ENCODE data around the gene ITCH.
"Not testable (repeated sequence)": the region's sequence is repeated elsewhere in the genome, so short reads cannot be mapped to it uniquely, and the experiment has no call there.

Gene ITCH

GRCh38 chr20:34343458-34344211 is 19.4 kb upstream of the ITCH start:
- Histone ChIP-seq H3K4me1 (no peaks in the 10 kb centered on the region), H3K36me3 (no peaks in the 10 kb centered on the region), H3K27me3 (no peaks in the 10 kb centered on the region), H3K9me3 (no peaks in the 10 kb centered on the region), H3K27ac (no peak overlapping the region), H3K4me3 (no peak overlapping the region)
- no peak for TF ChIP-seq CTCF (IDR thresholded peaks at IDR 0.05)
- intact Hi-C loops (cut with DNase I; ENCODE audit: low total_unique reads) = no loop called here
- no peak for DNase-seq

GRCh38 chr20:34344238-34344637 is 18.8 kb upstream of the ITCH start:
- no peak for TF ChIP-seq CTCF (IDR thresholded peaks at IDR 0.05)
- Histone ChIP-seq H3K9me3 (no peaks in the 10 kb centered on the region), H3K27me3 (no peaks in the 10 kb centered on the region), H3K4me1 (no peaks in the 10 kb centered on the region), H3K4me3 (no peak overlapping the region), H3K27ac (no peak overlapping the region), H3K36me3 (no peaks in the 10 kb centered on the region)
- no peak for DNase-seq
- intact Hi-C loops (cut with DNase I; ENCODE audit: low total_unique reads) = no loop called here

- intact Hi-C loops (cut with DNase I; ENCODE audit: low total_unique reads) = no loop called here
- no peak overlapping the region for H3K27ac ChIP-seq
- TF ChIP-seq CTCF (IDR thresholded peaks at IDR 0.05) = no peak
Measured at GRCh38 chr20:34345402-34345736, 17.7 kb upstream of the ITCH start.

GRCh38 chr20:34345839-34346532 is 17.1 kb upstream of the ITCH start:
- H3K27ac ChIP-seq; H3K4me3 ChIP-seq; H3K36me3 ChIP-seq; intact Hi-C loops (cut with DNase I; ENCODE audit: low total_unique reads); H3K9me3 ChIP-seq; H3K27me3 ChIP-seq; H3K4me1 ChIP-seq; DNase-seq: not testable (repeated sequence)

More at GRCh38 chr20:34345402-34345736, 17.7 kb upstream of the ITCH start:
- Histone ChIP-seq H3K27me3 (no peaks in the 10 kb centered on the region), H3K9me3 (no peaks in the 10 kb centered on the region), H3K4me1 (no peaks in the 10 kb centered on the region), H3K36me3 (no peaks in the 10 kb centered on the region), H3K4me3 (no peak overlapping the region)
- no peak for DNase-seq

GRCh38 chr20:34346533-34346865 is 16.6 kb upstream of the ITCH start:
- H3K36me3 ChIP-seq; H3K27me3 ChIP-seq; H3K9me3 ChIP-seq; DNase-seq; H3K4me3 ChIP-seq; H3K27ac ChIP-seq; H3K4me1 ChIP-seq; intact Hi-C loops (cut with DNase I; ENCODE audit: low total_unique reads): not testable (repeated sequence)

GRCh38 chr20:34347571-34347970 is 15.5 kb upstream of the ITCH start:
- intact Hi-C loops (cut with DNase I; ENCODE audit: low total_unique reads) = no loop called here
- no peak overlapping the region for H3K27ac ChIP-seq
- no peaks in the 10 kb centered on the region for H3K9me3 ChIP-seq
- H3K4me3 ChIP-seq = no peak overlapping the region
- no peaks in the 10 kb centered on the region for H3K4me1 ChIP-seq
- no peak for DNase-seq
- H3K27me3 ChIP-seq = no peaks in the 10 kb centered on the region
- H3K36me3 ChIP-seq = no peaks in the 10 kb centered on the region
- TF ChIP-seq CTCF (IDR thresholded peaks at IDR 0.05) = no peak

All from tibial artery (tissue), 4 donors.